GM21367 (cell line): ENCODE results near the gene KCNA4.
"Not testable (repeated sequence)": the region's sequence is repeated elsewhere in the genome, so short reads cannot be mapped to it uniquely, and the experiment has no call there.

ENCODE experiments used
- ATAC-seq: cut with Tn5 transposase; IDR thresholded peaks from one replicate; pipeline ENCODE4 v1.9.1; 2021; ENCODE audit not compliant: unreplicated experiment

KCNA4 gene

GRCh38 chr11:30000986-30001750, 15.7 kb downstream of the KCNA4 start:
- ATAC-seq: no peak

- peak; percentile 55 for ATAC-seq
Measured at GRCh38 chr11:29996016-29996415, 20.8 kb downstream of the KCNA4 start.

GRCh38 chr11:29989174-29989970, 27.5 kb downstream of the KCNA4 start:
- ATAC-seq: no peak

- no peak for ATAC-seq
Measured at GRCh38 chr11:29985248-29985647, 31.6 kb downstream of the KCNA4 start.

GRCh38 chr11:29984544-29984943, 32.3 kb downstream of the KCNA4 start:
- no peak for ATAC-seq

- no peak for ATAC-seq
Measured at GRCh38 chr11:29978549-29978948, 38.3 kb downstream of the KCNA4 start.

- not testable (repeated sequence) for ATAC-seq
Measured at GRCh38 chr11:29975580-29975979, 41.2 kb downstream of the KCNA4 start.

- ATAC-seq: no peak
Measured at GRCh38 chr11:29963796-29964195, 53.0 kb downstream of the KCNA4 start.

GRCh38 chr11:29963036-29963435, 53.8 kb downstream of the KCNA4 start:
- ATAC-seq: no peak

GRCh38 chr11:29962243-29962642, 54.6 kb downstream of the KCNA4 start:
- ATAC-seq: no peak
